GM12875 (cell line): Measurements from ENCODE around the gene CTXN1.

Experiments
- H3K4me3 ChIP-seq: one replicate; pipeline ENCODE4 v1.5.1; 2011; ENCODE audit warnings: low read depth, low read length, control low read depth
- CTCF ChIP-seq: IDR thresholded peaks from 2 replicates; pipeline ENCODE4 v1.5.1; 2011; ENCODE audit warnings: low read depth, mild to moderate bottlenecking, control low read depth, inconsistent platforms, low read length, moderate library complexity, borderline replicate concordance; ENCODE audit not compliant: insufficient read depth

The CTXN1 gene

DNA sequence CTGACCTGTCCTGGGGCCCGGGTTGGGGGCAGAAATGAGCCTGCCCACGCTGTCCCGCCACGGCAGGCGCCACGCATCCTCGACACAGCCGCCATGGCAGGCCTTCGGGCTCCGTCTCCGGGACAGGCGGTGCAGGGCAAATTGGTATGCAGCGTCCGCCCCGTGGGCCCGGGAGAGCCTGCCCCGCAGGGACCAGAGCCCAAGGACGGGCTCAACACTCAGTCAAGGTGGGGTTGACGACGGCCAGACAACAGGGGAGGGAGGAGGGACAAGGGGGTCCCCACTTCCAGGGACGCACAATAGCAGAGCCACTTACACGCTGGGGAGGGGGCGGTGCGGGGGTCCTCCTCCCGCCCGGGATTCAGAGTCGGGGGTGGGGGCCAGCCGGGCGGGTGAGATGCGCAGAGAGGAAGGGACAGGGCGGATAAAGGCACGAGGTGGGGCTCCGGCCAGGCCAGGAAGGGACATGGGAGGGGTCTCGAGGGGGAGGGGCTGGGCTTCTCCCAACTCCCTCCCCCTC lies 1.2 kb downstream of the CTXN1 start:
- no peak for TF ChIP-seq CTCF
- H3K4me3 ChIP-seq: no peak overlapping the region

DNA sequence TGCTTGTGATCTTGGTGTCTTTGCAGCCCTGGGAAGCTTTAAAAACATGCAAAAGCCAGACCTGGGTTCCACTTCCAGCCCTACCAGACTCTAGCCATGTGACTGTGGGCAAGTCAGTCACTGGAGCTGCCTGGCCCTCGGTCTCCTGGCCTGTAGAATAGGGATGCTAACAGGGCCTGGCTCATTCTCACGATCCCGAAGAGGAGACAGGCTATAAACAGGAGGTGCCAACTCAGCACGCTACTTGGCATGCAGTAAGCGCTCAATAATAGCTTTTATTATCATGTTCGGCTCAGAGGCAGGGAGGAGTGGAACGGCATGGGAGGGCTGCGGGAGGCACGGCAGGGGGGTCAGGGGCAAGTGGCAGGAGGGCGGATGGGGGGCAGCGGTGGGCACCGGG lies 1.7 kb downstream of the CTXN1 start:
- H3K4me3 ChIP-seq: no peak overlapping the region
- no peak for TF ChIP-seq CTCF

- no peak overlapping the region for H3K4me3 ChIP-seq
- TF ChIP-seq CTCF: no peak
Measured at GRCh38 chr19:7923295-7924191, 2.4 kb downstream of the CTXN1 start.

GRCh38 chr19:7922836-7923195 lies 3.1 kb downstream of the CTXN1 start:
- no peak for TF ChIP-seq CTCF
- H3K4me3 ChIP-seq: no peak overlapping the region

- H3K4me3 ChIP-seq: no peak overlapping the region
- TF ChIP-seq CTCF: no peak
Measured at GRCh38 chr19:7921967-7922835, 3.7 kb downstream of the CTXN1 start.

- no peak for TF ChIP-seq CTCF
- peak overlapping the region; percentile 63 for H3K4me3 ChIP-seq
Measured at GRCh38 chr19:7921302-7921966, 4.5 kb downstream of the CTXN1 start.
